HG02884 (cell line): ENCODE measurements around the gene SAMD4A.

Source experiments
- ATAC-seq: cut with Tn5 transposase; IDR thresholded peaks from one replicate; pipeline ENCODE4 v1.9.1; 2021; ENCODE audit warnings: mild to moderate bottlenecking, moderate library complexity; ENCODE audit not compliant: unreplicated experiment

The SAMD4A gene

DNA sequence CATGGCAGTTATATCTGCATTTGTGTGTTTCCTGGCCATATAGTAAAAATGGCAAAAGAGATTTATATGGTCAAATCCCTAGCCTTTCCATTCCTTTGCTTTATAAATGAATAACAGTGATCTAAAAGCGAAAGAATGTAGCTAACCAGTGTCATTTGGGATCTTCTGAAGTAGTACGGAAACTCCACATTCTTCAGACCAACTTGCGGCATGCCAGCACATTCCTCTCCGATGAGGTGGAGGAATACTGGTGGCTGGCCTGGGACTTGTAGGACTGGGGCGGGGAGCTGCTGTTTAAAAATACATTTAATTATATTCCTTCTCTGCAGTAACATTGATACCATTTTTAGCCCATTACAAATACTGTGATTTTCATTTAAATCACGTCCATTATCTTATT is 85.3 kb downstream of the SAMD4A start:
- ATAC-seq = no peak

GRCh38 chr14:54652605-54653052 is 85.7 kb downstream of the SAMD4A start:
- ATAC-seq = no peak

DNA sequence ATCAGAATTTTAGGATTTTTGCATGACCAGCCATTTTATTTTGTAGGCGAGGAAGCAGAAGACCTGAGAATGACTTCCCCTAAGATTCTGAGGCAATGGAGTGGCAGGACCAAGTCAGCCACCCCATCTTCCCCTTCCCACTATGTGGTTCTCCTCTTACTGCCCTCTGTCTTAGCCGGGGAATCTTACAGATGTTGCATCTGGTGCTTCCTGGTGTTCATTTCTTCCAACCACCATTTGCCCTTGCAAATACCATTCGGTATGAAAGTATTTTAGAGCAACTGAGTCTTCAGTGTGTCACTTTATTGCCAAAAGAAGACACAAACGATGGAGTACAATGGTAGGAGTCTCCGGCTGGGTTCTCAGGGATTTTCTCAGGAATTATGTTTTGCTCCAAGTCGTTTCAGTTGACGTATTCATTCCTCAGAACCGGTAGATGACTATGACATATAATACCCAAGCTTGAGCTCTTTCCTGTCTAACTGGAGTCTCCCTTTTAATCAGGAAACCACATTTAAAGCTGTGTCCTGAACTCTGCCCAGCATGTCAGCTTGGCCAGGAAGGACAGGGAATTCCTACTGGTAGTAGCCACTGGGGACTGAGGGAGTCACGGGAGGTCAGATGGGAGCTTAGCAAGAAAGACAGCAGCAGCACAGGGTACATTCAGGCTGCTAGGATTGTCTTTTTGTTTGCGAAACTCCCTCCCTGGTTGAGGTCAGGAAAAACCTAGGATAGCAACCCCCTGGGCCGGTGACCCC is 87.0 kb downstream of the SAMD4A start:
- no peak for ATAC-seq

DNA sequence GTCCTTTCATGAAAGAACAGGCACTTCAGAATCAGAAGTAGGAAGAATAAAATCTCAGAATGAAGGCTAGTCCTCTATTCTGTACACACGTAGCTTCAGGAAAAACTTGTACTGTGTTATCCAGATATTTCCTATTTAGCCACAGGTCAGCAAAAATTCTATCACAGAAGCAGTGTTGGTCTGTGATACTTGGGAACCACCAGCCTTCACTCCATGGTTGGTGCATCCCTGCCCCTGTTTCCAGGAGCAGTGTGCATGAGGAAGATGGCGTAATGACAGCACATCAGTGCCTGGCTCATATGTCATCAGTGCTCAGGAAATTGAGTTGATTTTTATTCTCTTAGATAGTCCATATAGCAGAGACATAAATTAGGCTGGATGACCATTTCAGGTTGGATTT is 87.7 kb downstream of the SAMD4A start:
- no peak for ATAC-seq

GRCh38 chr14:54658836-54659235 is 91.9 kb downstream of the SAMD4A start:
- ATAC-seq = no peak

- no peak for ATAC-seq
Measured at GRCh38 chr14:54659365-54659764, 92.4 kb downstream of the SAMD4A start.

GRCh38 chr14:54660604-54661111 is 93.7 kb downstream of the SAMD4A start:
- no peak for ATAC-seq

GRCh38 chr14:54662491-54663133 is 95.7 kb downstream of the SAMD4A start:
- ATAC-seq = no peak

DNA sequence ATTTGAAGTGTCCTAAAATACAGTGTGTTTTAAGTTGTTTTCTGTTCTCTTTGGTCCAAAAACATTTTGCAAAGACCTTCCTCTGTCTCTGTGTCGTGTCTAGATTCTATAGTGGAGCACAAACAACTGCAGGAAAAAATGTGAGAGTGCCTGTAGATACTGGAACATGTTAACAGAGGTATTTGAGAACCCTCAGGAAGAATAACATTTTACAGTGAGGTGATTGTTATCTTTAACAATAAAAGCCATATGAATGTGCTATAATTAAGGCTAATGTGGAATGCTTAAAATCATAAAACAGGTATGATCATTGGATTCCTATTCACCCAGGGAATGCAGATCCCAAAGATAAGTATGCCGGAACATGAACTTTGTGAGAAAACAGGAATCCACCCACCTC is 98.0 kb downstream of the SAMD4A start:
- no peak for ATAC-seq

GRCh38 chr14:54665946-54666345 is 99.0 kb downstream of the SAMD4A start:
- ATAC-seq = peak; percentile 54

- ATAC-seq = no peak
Measured at GRCh38 chr14:54667026-54667744, 100.3 kb downstream of the SAMD4A start.

DNA sequence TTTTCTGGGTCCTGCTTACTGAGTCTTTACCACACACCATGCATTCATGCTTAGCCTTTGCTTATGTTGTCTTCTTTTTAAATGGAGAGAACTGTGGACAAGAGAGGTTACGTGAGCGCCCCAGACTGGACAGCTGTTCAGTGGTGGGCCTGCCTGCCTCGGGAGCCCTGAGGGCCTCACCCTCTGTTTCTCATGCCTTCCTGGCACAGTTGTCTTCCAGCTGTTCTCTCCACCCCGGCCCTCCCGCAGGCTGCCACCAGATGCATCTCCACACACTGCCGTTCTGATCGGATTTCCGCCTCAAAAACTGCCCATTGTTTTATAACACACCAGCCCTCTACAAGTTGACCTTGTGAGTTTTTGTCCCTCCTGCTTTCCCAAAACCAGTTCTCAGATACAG is 100.8 kb downstream of the SAMD4A start:
- no peak for ATAC-seq

GRCh38 chr14:54669721-54670561 is 103.0 kb downstream of the SAMD4A start:
- no peak for ATAC-seq

DNA sequence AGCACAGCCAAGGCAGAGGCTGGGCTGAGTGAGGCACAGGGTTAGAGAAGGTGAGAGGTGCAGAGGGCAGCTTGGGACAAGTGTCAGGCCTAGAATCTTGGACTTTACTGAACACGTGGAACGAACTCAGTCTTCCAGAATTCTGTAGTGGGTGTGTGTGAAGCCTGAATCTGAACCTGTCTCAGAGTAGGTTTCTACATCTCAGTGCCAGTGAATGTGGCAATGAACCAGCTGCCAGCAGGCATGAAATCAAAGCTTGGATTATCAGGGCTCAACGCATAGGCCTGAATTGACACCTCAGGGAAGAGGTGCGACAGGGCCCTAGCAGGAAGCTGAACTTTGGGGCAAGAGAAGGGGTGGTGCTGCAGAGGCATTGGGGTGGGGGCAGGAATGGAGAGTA is 104.6 kb downstream of the SAMD4A start:
- ATAC-seq = no peak

- no peak for ATAC-seq
Measured at GRCh38 chr14:54672181-54672580, 105.3 kb downstream of the SAMD4A start.

DNA sequence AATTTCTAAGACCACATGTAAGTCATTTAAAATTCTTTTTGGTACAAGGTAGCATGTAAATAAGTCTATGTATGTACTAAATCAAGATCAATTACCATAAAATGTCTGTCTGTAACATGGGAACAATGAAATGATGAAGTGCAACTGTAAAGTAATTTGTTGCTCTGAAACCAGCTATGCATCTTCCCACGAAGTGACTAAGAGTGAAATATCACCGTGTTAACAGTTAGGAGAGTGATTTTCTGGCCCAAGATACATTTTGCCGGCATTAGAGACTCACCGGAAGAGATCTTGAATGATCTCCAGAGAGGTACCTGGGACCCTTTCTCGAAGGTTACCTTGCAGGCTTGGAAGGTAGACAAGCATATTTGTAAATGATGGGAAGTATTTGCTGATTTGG is 105.8 kb downstream of the SAMD4A start:
- ATAC-seq = no peak

GRCh38 chr14:54673193-54674045 is 106.5 kb downstream of the SAMD4A start:
- ATAC-seq = no peak

DNA sequence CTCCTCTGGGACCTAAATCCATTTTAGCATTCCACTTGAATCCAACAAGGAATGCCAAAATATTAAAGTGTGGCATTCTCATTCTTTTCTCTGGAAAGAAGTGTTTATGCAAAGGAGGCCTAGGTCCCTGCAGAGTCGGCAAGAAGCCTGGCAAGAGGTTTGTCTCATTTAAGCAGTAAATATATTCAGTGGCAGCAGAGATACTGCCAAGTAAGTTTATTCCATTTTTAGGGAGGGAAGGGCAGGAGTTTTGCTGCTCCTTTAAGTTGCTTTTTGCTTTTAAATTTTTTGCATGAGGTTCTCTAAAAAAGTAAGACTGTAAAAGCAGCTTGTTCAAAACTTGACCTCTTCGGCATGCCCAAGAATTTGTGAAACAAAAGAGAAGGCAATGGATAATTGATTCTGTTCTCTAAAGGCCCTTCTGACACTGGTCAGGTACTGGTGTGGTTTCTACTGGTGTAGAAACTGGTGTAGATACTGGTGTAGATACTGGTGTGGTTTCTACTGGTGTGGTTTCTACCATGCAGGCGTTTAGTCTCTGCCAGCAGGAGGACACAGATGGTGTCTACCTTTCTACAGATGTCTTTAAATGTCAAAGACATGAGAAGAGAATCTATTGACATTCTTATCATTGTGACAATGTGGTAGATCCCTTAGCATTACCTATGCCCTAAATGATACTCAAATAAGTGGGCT is 107.3 kb downstream of the SAMD4A start:
- no peak for ATAC-seq
